GM10248 (cell line): ENCODE data around the gene ZNF394.

Experiments used
- CTCF ChIA-PET: fragments of 300-600 bp; sonication (Branson Sonifier 250); formaldehyde crosslinking; extraction: SDS; loops from one replicate; lab custom pipeline; 2021; ENCODE audit warnings: antibody characterized with exemption; lab: Yijun Ruan, JAX
- POLR2A ChIA-PET: fragments of 350-650 bp; sonication (Branson Sonifier 250); formaldehyde crosslinking; extraction: SDS; loops from one replicate; lab custom pipeline; 2020; ENCODE audit warnings: antibody characterized with exemption; lab: Yijun Ruan, JAX
- DNase-seq: peaks from one replicate; pipeline ENCODE4 v3.0.0; 2012; ENCODE audit errors: extremely low spot score
- TF ChIP-seq, protein P1 (sequence below): IDR thresholded peaks from 2 replicates; pipeline ENCODE4 v1.5.1; 2012; ENCODE audit warnings: mild to moderate bottlenecking, low read depth; ENCODE audit errors: extremely low read depth, missing control alignments, control extremely low read depth

The ZNF394 gene

DNA sequence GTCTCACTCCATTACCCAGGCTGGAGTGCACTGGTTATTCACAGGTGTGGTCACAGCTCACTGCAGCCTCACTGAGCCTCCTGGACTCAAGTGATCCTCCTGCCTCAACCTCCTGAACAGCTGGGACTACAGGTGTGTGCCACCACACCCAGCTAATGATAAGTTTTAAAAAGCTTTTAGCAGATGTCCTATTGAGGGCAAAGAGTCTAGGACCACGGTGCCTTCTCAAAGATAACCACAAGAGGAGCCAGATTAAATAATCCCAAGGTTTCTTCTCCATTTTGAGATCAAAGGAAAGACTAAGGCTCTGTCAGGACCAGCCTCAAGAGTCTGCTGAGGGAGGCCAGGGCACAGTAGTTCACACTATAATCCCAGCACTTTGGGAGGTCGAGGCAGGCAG, 38.9 kb downstream of the ZNF394 start:
- TF ChIP-seq, protein P1, sequence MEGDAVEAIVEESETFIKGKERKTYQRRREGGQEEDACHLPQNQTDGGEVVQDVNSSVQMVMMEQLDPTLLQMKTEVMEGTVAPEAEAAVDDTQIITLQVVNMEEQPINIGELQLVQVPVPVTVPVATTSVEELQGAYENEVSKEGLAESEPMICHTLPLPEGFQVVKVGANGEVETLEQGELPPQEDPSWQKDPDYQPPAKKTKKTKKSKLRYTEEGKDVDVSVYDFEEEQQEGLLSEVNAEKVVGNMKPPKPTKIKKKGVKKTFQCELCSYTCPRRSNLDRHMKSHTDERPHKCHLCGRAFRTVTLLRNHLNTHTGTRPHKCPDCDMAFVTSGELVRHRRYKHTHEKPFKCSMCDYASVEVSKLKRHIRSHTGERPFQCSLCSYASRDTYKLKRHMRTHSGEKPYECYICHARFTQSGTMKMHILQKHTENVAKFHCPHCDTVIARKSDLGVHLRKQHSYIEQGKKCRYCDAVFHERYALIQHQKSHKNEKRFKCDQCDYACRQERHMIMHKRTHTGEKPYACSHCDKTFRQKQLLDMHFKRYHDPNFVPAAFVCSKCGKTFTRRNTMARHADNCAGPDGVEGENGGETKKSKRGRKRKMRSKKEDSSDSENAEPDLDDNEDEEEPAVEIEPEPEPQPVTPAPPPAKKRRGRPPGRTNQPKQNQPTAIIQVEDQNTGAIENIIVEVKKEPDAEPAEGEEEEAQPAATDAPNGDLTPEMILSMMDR, result no peak
- CTCF ChIA-PET, result interaction anchor here (2.3 kb wide), 1 partner anchor 12 kb away, joined by 9 read pairs; no protein-coding TSS in a partner anchor
- no peak for DNase-seq
- POLR2A ChIA-PET, result no interaction called here

DNA sequence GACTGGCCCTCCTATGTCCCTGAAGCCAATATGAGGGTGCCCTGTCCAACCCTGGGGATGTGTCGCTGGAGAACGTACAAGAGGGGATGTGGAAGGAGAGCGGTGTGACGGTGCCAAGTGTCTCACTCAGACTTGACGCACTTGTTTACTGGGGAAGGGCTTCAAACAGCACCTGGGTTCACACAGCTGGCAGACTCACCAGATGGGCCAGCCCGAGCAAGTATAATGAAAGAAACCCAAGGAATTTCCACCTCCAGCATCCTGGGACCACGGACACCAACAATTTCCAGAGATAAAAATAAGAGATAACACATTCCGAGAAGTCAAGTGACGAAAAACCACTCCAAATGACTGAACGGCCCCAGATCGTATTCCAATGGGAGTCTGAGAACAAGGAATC, 39.4 kb downstream of the ZNF394 start:
- TF ChIP-seq, protein P1, result no peak
- no peak for DNase-seq
- POLR2A ChIA-PET, result interaction anchor here (1.0 kb wide), 1 partner anchor 22 kb away, joined by 3 read pairs; the partner anchor contains the start of genes CPSF4 and PTCD1
- CTCF ChIA-PET, result interaction anchor here (0.8 to 2.3 kb wide), 2 partner anchors 11 to 45 kb away, joined by 3 to 9 read pairs; no protein-coding TSS in a partner anchor

DNA sequence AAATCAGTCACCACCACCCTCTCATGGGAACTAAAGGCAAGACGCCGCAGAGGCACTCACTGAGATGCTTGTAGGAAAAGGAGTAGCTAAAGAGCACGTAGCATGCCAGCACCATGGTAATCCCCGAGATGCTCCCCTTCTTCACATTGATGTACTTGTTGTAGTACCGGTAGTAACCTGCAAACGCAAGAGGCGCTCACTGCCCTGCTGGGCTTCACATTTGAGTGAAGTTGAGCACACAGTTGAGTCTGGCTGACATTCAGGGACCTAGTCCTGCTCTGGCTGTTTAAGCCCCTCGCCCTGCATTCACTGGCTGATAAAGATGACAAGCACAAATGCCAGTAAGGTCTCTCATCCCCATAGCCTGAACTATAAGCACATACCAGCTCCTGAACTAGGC, 41.0 kb downstream of the ZNF394 start:
- ChIA-PET POLR2A (interaction anchor here (1.3 kb wide), 1 partner anchor 46 kb away, joined by 3 read pairs; the partner anchor contains the start of gene ZKSCAN5), CTCF (interaction anchor here (1.0 to 2.3 kb wide), 2 partner anchors 9 to 21 kb away, joined by 3 to 9 read pairs; partner anchors contain the start of genes CPSF4 and PTCD1)
- TF ChIP-seq, protein P1, result peak; percentile 24
- no peak for DNase-seq

DNA sequence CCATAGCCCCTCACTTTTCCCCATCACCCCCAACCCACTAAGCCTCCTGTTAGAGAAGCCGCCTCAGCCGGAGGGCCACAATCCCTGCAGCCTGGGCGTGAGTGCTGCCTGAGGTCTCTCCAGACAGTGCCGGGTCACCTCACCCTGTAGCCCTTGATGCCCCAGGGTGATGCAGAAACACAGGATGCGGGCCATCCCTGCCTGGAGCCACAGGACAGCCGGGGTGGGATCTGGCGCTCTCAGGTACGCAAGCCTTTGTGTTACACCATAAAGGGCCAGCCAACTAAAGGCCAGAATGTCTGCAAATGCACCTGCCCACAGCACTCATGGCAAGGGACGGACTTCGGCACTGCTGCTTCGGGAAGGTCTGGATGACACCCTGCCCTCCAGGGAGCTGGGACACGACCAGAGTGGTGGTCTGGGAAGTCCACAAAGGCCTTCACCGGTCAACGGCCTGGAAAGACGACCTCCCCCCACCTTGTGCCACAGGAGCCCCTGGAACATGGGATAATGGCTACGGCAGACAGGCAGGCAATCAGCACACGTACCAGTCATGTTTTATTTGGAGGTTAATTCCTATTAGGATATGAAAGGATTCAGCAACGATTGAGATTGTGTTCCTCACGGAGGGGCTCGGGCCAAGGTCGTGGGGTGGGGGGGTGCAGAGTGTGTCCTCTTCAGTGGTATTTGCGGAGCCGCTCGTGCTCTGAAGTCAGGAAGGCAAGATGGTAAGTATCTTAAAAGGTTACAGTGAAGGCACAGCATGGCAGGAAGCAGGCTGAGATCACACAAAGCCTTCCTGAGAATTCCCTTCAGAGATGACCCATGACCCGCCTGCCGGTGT, 42.2 kb downstream of the ZNF394 start:
- TF ChIP-seq, protein P1, result no peak
- CTCF ChIA-PET, result interaction anchor here (0.9 kb wide), 1 partner anchor 101 kb away, joined by 3 read pairs; no protein-coding TSS in a partner anchor
- POLR2A ChIA-PET, result interaction anchor here (1.3 kb wide), 1 partner anchor 47 kb away, joined by 3 read pairs; the partner anchor contains the start of gene ZKSCAN5
- no peak for DNase-seq

DNA sequence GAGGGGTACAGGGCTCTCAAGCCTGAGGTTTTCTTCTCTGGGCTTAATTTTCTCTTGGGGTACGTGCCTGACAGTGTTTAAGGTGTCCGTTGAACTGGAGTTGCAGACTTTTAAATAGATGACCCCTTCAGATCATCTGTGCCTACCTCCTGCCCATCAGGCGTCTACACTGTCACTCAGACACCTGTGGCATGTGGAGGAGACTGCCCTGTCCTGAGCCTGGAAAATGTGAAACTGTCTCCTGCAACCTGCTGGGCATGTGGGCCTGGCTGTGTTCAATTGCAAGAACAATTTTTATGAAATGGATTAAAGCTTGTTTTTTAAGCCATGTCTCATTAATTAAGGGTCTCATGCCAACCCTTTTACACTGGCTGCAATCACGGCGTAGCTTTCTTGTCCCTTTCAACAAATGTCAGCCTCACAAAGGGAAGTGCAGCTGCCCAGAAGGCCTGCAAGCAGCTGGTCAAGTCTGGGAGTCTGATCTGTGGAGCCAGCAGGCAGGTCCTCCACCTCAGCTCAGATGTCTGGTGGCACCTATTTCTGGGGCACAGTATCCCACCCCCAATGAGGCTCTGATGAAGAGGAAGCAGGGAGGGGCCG, 42.9 kb downstream of the ZNF394 start:
- CTCF ChIA-PET, result interaction anchor here (0.9 kb wide), 1 partner anchor 102 kb away, joined by 3 read pairs; no protein-coding TSS in a partner anchor
- POLR2A ChIA-PET, result no interaction called here
- TF ChIP-seq, protein P1, result no peak
- DNase-seq, result no peak

DNA sequence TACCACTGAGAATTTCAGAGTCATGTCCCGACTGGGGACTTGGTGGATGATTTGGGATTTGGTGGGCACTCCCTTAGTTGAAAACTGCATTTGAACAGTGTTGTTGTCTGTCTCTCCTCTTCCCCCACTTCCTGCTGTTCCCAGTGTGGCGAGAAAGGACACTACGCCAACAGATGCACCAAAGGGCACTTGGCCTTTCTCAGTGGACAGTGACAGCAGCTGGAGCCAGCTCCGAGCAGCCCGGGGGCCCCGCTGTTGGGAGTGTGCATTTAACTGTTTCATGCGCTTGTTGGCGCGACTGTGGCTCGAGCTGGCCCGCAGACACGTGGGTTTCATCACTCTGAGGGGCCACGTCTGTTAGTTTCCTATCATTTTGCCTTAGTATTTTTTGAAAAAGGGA, 43.8 kb downstream of the ZNF394 start:
- CTCF ChIA-PET, result no interaction called here
- POLR2A ChIA-PET, result no interaction called here
- TF ChIP-seq, protein P1, result no peak
- no peak for DNase-seq
